GM12878 (cell line): ENCODE results near the gene CEP120. TPM values are rescaled to one million over a fixed set of nuclear protein-coding genes. Genes with fewer than 3 reads are reported as not detected.
A peak's percentile ranks its signal among the peaks of the same experiment; 100 is the strongest.

Source experiments
- ATAC-seq: fragments of 200-7000 bp; cut with Tn5 transposase; 3 replicates; pipeline ENCODE4 v1.9.1; 2020; ENCODE audit warnings: mild to moderate bottlenecking, moderate library complexity
- BruUV-seq: library from RNA; stranded (reverse); fragments of 400-500 nt; replicated peaks from 2 replicates; lab custom pipeline; 2021; lab: Mats Ljungman, UMichigan
- CTCF ChIA-PET: fragments of 300-600 bp; sonication (Branson Sonifier 250); formaldehyde crosslinking; extraction: SDS; loops from one replicate; lab custom pipeline; 2021; ENCODE audit warnings: inconsistent platforms; lab: Yijun Ruan, JAX
- POLR2A ChIA-PET: fragments of 350-600 bp; formaldehyde crosslinking; extraction: SDS; loops from one replicate; lab custom pipeline; 2021; ENCODE audit warnings: inconsistent platforms; lab: Charles Lee
- RAD21 ChIA-PET: fragments of 300-600 bp; sonication (Branson Sonifier 250); formaldehyde crosslinking; loops from one replicate; lab custom pipeline; 2023; ENCODE audit warnings: antibody characterized with exemption; ENCODE audit not compliant: unreplicated experiment; lab: Charles Lee
- SMC1A ChIA-PET: fragments of 300-600 bp; sonication (Branson Sonifier 250); formaldehyde crosslinking; loops from one replicate; lab custom pipeline; 2023; ENCODE audit not compliant: unreplicated experiment, uncharacterized antibody; lab: Charles Lee
- DNase-seq: peaks from one replicate; pipeline ENCODE4 v3.0.0-alpha.2; 2011; ENCODE audit warnings: low read depth, low spot score
- FAIRE-seq: peaks from 3 replicates; lab custom pipeline; 2011; peaks lifted over from hg19 to GRCh38; lab: Jason Lieb, UNC
- H2AFZ ChIP-seq: 2 replicates; pipeline ENCODE4 v1.6.0; 2011; ENCODE audit warnings: low read depth, low read length, control low read depth; ENCODE audit not compliant: control insufficient read depth
- H3K27ac ChIP-seq: 2 replicates; pipeline ENCODE4 v1.5.1; 2011; ENCODE audit warnings: control low read depth; ENCODE audit not compliant: control insufficient read depth, insufficient read depth
- H3K27me3 ChIP-seq, 2 experiments: replicated peaks in 1 of 2; 2 replicates each; pipeline versions ENCODE4 v1.6.0 to v1.6.1; 2011; ENCODE audit warnings: low read length in 1 of 2; ENCODE audit not compliant: control insufficient read depth in 2 of 2, insufficient read depth in 2 of 2
- H3K36me3 ChIP-seq, 2 experiments: 2 replicates each; pipeline ENCODE4 v1.5.1; 2011; ENCODE audit warnings: low read length in 1 of 2; ENCODE audit not compliant: control insufficient read depth in 2 of 2, insufficient read depth in 2 of 2
- H3K4me1 ChIP-seq: 2 replicates; pipeline ENCODE4 v1.6.1; 2011; ENCODE audit warnings: mild to moderate bottlenecking, low read length, moderate library complexity, mixed read lengths; ENCODE audit not compliant: control insufficient read depth, insufficient read depth
- H3K4me2 ChIP-seq: 2 replicates; pipeline ENCODE4 v1.6.0; 2011; ENCODE audit warnings: control low read depth; ENCODE audit not compliant: control insufficient read depth, insufficient read depth
- H3K4me3 ChIP-seq: fragments of 200-600 bp; sonication (generic); 2 replicates; pipeline ENCODE4 v1.5.1; 2016
- H3K79me2 ChIP-seq: 2 replicates; pipeline ENCODE4 v1.6.0; 2011; ENCODE audit warnings: low read length; ENCODE audit not compliant: control insufficient read depth, insufficient read depth
- H3K9ac ChIP-seq: 2 replicates; pipeline ENCODE4 v1.8.0; 2011; ENCODE audit warnings: low read length, control low read depth, mixed read lengths; ENCODE audit not compliant: control insufficient read depth, insufficient read depth
- H3K9me3 ChIP-seq: replicated peaks from 3 replicates; pipeline ENCODE4 v1.5.1; 2011; ENCODE audit warnings: mild to moderate bottlenecking, low read length; ENCODE audit not compliant: control insufficient read depth, insufficient read depth
- H4K20me1 ChIP-seq: 2 replicates; pipeline ENCODE4 v1.6.0; 2011; ENCODE audit not compliant: control insufficient read depth, insufficient read depth
- BCL11A ChIP-seq: IDR thresholded peaks from 2 replicates; pipeline ENCODE4 v1.6.1; 2011; ENCODE audit warnings: low read depth, low read length
- CEBPB ChIP-seq, 2 experiments: fragments of 150-350 bp in 1 of 2; IDR thresholded peaks; 2 replicates each; pipeline ENCODE4 v1.6.1; 2012 to 2014; ENCODE audit warnings: low read depth in 2 of 2, low read length in 2 of 2, borderline replicate concordance in 1 of 2, inconsistent platforms in 1 of 2
- ELK1 ChIP-seq: IDR thresholded peaks from 2 replicates; pipeline ENCODE4 v1.6.1; 2012; ENCODE audit warnings: low read depth, low read length, improper control_type of control experiment
- ETV6 ChIP-seq, 2 experiments: fragments of 450-650 bp in 1 of 2; IDR thresholded peaks in 1 of 2; conservative IDR thresholded peaks in 1 of 2; 2 replicates each; pipeline ENCODE4 v1.6.1; 2014; ENCODE audit warnings: antibody characterized with exemption in 1 of 2, borderline replicate concordance in 1 of 2, low read depth in 1 of 2, mild to moderate bottlenecking in 1 of 2, moderate library complexity in 1 of 2
- HCFC1 ChIP-seq: fragments of 150-350 bp; IDR thresholded peaks from 2 replicates; pipeline ENCODE4 v1.6.1; 2014; ENCODE audit warnings: low read length
- HDGF ChIP-seq: fragments of 450-650 bp; IDR thresholded peaks from 2 replicates; pipeline ENCODE4 v1.6.1; 2016; ENCODE audit warnings: antibody characterized with exemption
- MYB ChIP-seq: fragments of 150-350 bp; IDR thresholded peaks from 2 replicates; pipeline ENCODE4 v1.6.1; 2014; ENCODE audit warnings: mild to moderate bottlenecking, low read depth, low read length, borderline replicate concordance
- MYC ChIP-seq: IDR thresholded peaks from 2 replicates; pipeline ENCODE4 v1.6.1; 2011; ENCODE audit warnings: mild to moderate bottlenecking, low read length, moderate library complexity, inconsistent platforms; ENCODE audit not compliant: insufficient read depth, insufficient replicate concordance, insufficient read length, severe bottlenecking
- NFYA ChIP-seq: IDR thresholded peaks from 2 replicates; pipeline ENCODE4 v1.6.1; 2011; ENCODE audit warnings: low read depth, mild to moderate bottlenecking, low read length, improper control_type of control experiment, borderline replicate concordance
- PBX3 ChIP-seq: IDR thresholded peaks from 2 replicates; pipeline ENCODE4 v1.6.1; 2011; ENCODE audit warnings: mild to moderate bottlenecking, low read depth, low read length, moderate library complexity; ENCODE audit not compliant: insufficient replicate concordance
- POLR2AphosphoS2 ChIP-seq: IDR thresholded peaks from 2 replicates; pipeline ENCODE4 v1.6.1; 2011; ENCODE audit warnings: low read depth, mild to moderate bottlenecking, low read length, improper control_type of control experiment, moderate library complexity
- SUZ12 ChIP-seq: fragments of 200-600 bp; sonication (generic); IDR thresholded peaks from one replicate; pipeline ENCODE4 v1.6.1; 2018; ENCODE audit warnings: antibody characterized with exemption, mild to moderate bottlenecking; ENCODE audit not compliant: unreplicated experiment
- YY1 ChIP-seq: IDR thresholded peaks from 2 replicates; pipeline ENCODE4 v1.6.1; 2011; ENCODE audit warnings: low read depth, mild to moderate bottlenecking, low read length
- ZNF217 ChIP-seq: fragments of 450-650 bp; IDR thresholded peaks from 2 replicates; pipeline ENCODE4 v1.6.1; 2017; ENCODE audit warnings: antibody characterized with exemption, mild to moderate bottlenecking
- WGBS: methylation state at CpG from one replicate; pipeline ENCODE4 v1.1.6; 2016; ENCODE audit warnings: low lambda C conversion rate; ENCODE audit not compliant: insufficient replicate concordance, insufficient coverage; ENCODE audit errors: missing lambda C conversion rate; 5-methylcytosine and 5-hydroxymethylcytosine counted together
- in situ Hi-C: fragments of 300-500 bp; cut with MboI; formaldehyde crosslinking; loops from 9 replicates; pipeline ENCODE4 v1.14.3; 2018; ENCODE audit warnings: mixed read lengths
- intact Hi-C: fragments of 100-400 bp; cut with micrococcal nuclease; formaldehyde crosslinking; loops from one replicate; pipeline ENCODE4 v1.14.2; 2022; ENCODE audit not compliant: unreplicated experiment
- polyA plus RNA-seq, 11 experiments: library from polyadenylated mRNA; depleted of rRNA in 4 of 11; unstranded in 6 of 11; stranded (reverse) in 5 of 11; fragments of >200 nt; fragmentation: Nextera tagmentation in 4 of 11; fragmentation: Illumina TruSeq in 1 of 11; extraction: Ambion mirVana in 4 of 11; extraction: Trizol in 1 of 11; gene quantifications; 1 replicate in 1 of 11; 2 replicates in 10 of 11; pipeline versions ENCODE4 v1.2.1 to v1.2.3, GENCODE V29; 2011 to 2016; ENCODE audit warnings: inconsistent platforms in 2 of 11, missing spikeins in 2 of 11, low read depth in 1 of 11
- total RNA-seq, 4 experiments: library from RNA; depleted of rRNA in 3 of 4; stranded (reverse); fragments of >200 nt in 3 of 4; fragmentation: Illumina TruSeq in 1 of 4; extraction: Trizol in 1 of 4; gene quantifications; 2 replicates each; pipeline versions ENCODE4 v1.2.1 to v1.2.3, GENCODE V29; 2013 to 2021

Gene CEP120
- total and polyA plus RNA-seq, 10 of the 15 experiments (the other 5 are each of a cell fraction or from before 2014, with no cell fraction given): 4.1 to 23.0 (median 13.1) TPM

GRCh38 chr5:123421773-123422172, 1.4 kb downstream of the CEP120 start:
- TF ChIP-seq POLR2AphosphoS2 (no peak), HDGF (no peak), NFYA (no peak), ZNF217 (no peak), HCFC1 (no peak), MYC (no peak), MYB (no peak), BCL11A (no peak), PBX3 (no peak), ETV6 (conservative IDR thresholded peaks at IDR 0.05 in 1 of 2, IDR thresholded peaks at IDR 0.05 in 1 of 2; ENCODE audit: borderline replicate concordance in 1 of 2, low read depth in 1 of 2) (no peak), YY1 (no peak), CEBPB (IDR thresholded peaks at IDR 0.05; ENCODE audit: borderline replicate concordance in 1 of 2, low read depth in 2 of 2, low read length in 2 of 2) (no peak), SUZ12 (no peak), ELK1 (no peak)
- Histone ChIP-seq H3K4me2 (peak overlapping the region; percentile 81), H3K79me2 (peaks cover 31% of the 10 kb centered on the region), H2AFZ (no peak overlapping the region), H3K27me3 (no peaks in the 10 kb centered on the region), H3K4me1 (no peaks in the 10 kb centered on the region; the same call in 1 of the 2 replicates), H3K27ac (peak overlapping the region; percentile 81), H3K4me3 (peak overlapping the region; percentile 83), H4K20me1 (no peaks in the 10 kb centered on the region), H3K36me3 (peaks cover 0 to 5% of the 10 kb centered on the region in 2 experiments; a peak in 1 of 4 replicates), H3K9me3 (no peaks in the 10 kb centered on the region), H3K9ac (peak overlapping the region; percentile 72)
- intact Hi-C loops (no loop called here), in situ Hi-C loops (loop anchor here (25.0 kb wide), 1 partner anchor 191 kb away; no protein-coding TSS in a partner anchor)
- ATAC-seq (no peak), FAIRE-seq (no peak), DNase-seq (no peak)
- POLR2A ChIA-PET: interaction anchor here (1.2 to 2.9 kb wide), 5 partner anchors 25 to 184 kb away, joined by 4 to 16 read pairs (median 12); no protein-coding TSS in a partner anchor
- RAD21 ChIA-PET: interaction anchor here (0.9 to 4.0 kb wide), 12 partner anchors 17 to 190 kb away, joined by 3 to 30 read pairs (median 6); partner anchors contain the start of gene CSNK1G3
- CTCF ChIA-PET: interaction anchor here (0.9 to 3.0 kb wide), 9 partner anchors 10 to 189 kb away, joined by 3 to 37 read pairs (median 7); no protein-coding TSS in a partner anchor
- TSS peak; percentile 75 for BruUV-seq
- SMC1A ChIA-PET: interaction anchor here (1.0 to 6.9 kb wide), 12 partner anchors 9 to 189 kb away, joined by 3 to 52 read pairs (median 16); no protein-coding TSS in a partner anchor
- 48% methylated on average over 2 of the region's 2 CpGs for WGBS
